ENCODE measurements around the gene SFT2D1. TPM values are rescaled to one million over a fixed set of nuclear protein-coding genes. Genes with fewer than 3 reads are reported as not detected.
"Not testable (repeated sequence)": the region's sequence is repeated elsewhere in the genome, so short reads cannot be mapped to it uniquely, and the experiment has no call there.

The SFT2D1 gene
- 51.4 and 75.4 TPM in 2 replicates for total RNA-seq (2014; rRNA removed; shearing (Covaris generic))
- 103 and 115 TPM in 2 replicates for polyA plus RNA-seq (2016; fragmentation: Nextera tagmentation; extraction: Ambion mirVana)

DNA sequence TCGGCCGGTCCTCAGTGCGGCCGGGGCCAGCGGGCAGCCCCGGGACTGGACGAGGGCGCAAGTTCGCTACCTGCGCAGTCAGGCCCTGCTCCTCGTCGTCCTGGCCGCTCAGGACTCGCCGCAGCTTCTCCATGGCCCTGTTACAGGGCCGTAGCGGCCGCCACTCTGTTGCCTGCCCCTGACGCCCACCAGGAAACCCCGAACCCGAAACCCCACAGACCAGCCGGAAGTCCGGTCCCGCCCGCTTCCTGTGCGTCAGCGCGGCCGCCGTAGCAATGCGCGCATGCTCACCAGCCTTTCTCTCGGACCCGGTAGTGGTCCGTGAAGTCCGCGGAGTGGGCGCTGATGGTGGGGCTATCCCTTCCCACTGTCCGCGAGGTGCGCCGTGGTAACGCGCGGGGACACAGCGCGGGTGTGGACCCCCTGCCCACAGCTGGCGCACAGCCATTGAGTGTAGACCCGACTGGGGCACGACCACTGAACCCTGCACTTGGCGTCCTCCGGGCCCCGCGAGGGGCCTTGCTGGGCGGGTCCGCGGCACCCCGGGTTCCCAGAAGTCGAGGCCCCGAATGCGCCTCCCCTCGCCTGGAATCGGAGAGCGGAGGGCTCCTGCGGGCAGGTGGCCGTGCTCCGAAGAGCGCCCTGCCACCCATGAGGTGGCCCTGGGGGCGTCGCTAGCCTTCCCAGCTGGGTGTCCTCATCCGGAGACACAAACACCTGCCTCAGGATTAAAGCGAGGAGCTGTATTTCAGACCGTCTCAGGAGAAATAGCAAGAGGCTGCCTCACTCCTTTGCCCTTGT is at the start of gene SFT2D1:
SFT2D1 (minus strand) TSS at position 197 of the 801 bp plus-strand sequence; CDS start at position 133, 64 bp downstream.
- no peaks in the 10 kb centered on the region for H3K9me3 ChIP-seq (ENCODE audit: low read depth)
- H3K4me1 ChIP-seq (ENCODE audit: insufficient read depth), result no peaks in the 10 kb centered on the region; the same call in 1 of the 2 replicates
- peak within 1 kb of the TSS; percentile 99 for H3K4me3 ChIP-seq
- peak; percentile 90 for DNase-seq
- H2AFZ ChIP-seq, result peak within 1 kb of the TSS; percentile 94
- no peaks in the 10 kb centered on the region for H3K9me2 ChIP-seq (ENCODE audit: insufficient read depth)
- H3K27me3 ChIP-seq (replicated peaks; ENCODE audit: insufficient read depth), result no peaks in the 10 kb centered on the region
- peak within 1 kb of the TSS; percentile 91 for H3K9ac ChIP-seq
- peak within 1 kb of the TSS; percentile 30 for H3K27ac ChIP-seq
- 1 to 3% methylated on average over 43 to 55 of the region's 73 CpGs for WGBS, 2 experiments (ENCODE audit: low coverage in 1 of 2, low lambda C conversion rate in 2 of 2, missing lambda C conversion rate in 2 of 2)
- peaks cover 49% of the 10 kb centered on the region for H3K79me2 ChIP-seq (ENCODE audit: insufficient read depth)
- peak within 1 kb of the TSS; percentile 82 for H3K4me2 ChIP-seq (ENCODE audit: unreplicated experiment)
- TF ChIP-seq EZH2phosphoT487 (IDR thresholded peaks at IDR 0.05; ENCODE audit: insufficient read depth, low read depth) (no peak), EZH2 (IDR thresholded peaks at IDR 0.05; ENCODE audit: insufficient read depth, poor library complexity, severe bottlenecking) (no peak)
- in situ Hi-C loops (cut with MboI), result no loop called here
- no peaks in the 10 kb centered on the region for H3K36me3 ChIP-seq (ENCODE audit: low read depth)
- H4K20me1 ChIP-seq (ENCODE audit: insufficient read depth), result no peaks in the 10 kb centered on the region
- H3F3A ChIP-seq (ENCODE audit: insufficient read depth), result no peaks in the 10 kb centered on the region

DNA sequence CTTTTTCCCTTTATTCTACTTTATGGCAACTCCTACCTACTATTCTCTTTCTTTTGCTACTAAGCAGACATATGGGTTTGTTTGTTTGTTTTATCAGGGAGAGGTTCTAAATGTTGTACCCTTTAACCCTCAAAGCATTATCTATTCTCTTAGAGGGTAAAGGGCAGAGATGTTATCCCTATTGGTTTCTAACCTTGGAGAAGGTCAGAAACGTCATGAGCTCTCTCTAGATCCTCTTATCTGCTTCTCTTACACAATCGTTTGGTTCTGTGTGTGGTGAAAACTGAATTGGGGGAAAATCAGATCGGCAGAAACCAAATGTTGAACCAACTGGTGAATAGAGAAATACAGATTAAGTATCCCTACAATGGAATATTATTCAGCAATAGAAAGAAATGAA is 46.8 kb upstream of the SFT2D1 start:
- TF ChIP-seq EZH2phosphoT487 (IDR thresholded peaks at IDR 0.05; ENCODE audit: insufficient read depth, low read depth) (no peak), EZH2 (IDR thresholded peaks at IDR 0.05; ENCODE audit: insufficient read depth, poor library complexity, severe bottlenecking) (no peak)
- no peak overlapping the region for H2AFZ ChIP-seq
- H3K27me3 ChIP-seq (replicated peaks; ENCODE audit: insufficient read depth), result peaks cover 11% of the 10 kb centered on the region; the same call in 1 of the 2 replicates
- H3K27ac ChIP-seq, result no peak overlapping the region
- H3K4me2 ChIP-seq (ENCODE audit: unreplicated experiment), result no peak overlapping the region
- no peak overlapping the region for H3K4me3 ChIP-seq
- no peaks in the 10 kb centered on the region for H3K9me3 ChIP-seq (ENCODE audit: low read depth)
- in situ Hi-C loops (cut with MboI), result no loop called here
- H3K4me1 ChIP-seq (ENCODE audit: insufficient read depth), result no peaks in the 10 kb centered on the region
- H4K20me1 ChIP-seq (ENCODE audit: insufficient read depth), result no peaks in the 10 kb centered on the region
- H3K36me3 ChIP-seq (ENCODE audit: low read depth), result no peaks in the 10 kb centered on the region
- no peaks in the 10 kb centered on the region for H3K9me2 ChIP-seq (ENCODE audit: insufficient read depth)
- H3K79me2 ChIP-seq (ENCODE audit: insufficient read depth), result no peaks in the 10 kb centered on the region
- H3K9ac ChIP-seq, result no peak overlapping the region
- DNase-seq, result no peak
- 43 to 50% methylated on average over 3 of the region's 3 CpGs for WGBS, 2 experiments (ENCODE audit: low coverage in 1 of 2, low lambda C conversion rate in 2 of 2, missing lambda C conversion rate in 2 of 2)
- H3F3A ChIP-seq (ENCODE audit: insufficient read depth), result peaks cover 7% of the 10 kb centered on the region

- Histone ChIP-seq H3K9ac (no peak overlapping the region), H2AFZ (no peak overlapping the region), H3K27ac (no peak overlapping the region), H3F3A (ENCODE audit: insufficient read depth) (peaks cover 13% of the 10 kb centered on the region), H3K4me3 (no peak overlapping the region), H3K9me2 (ENCODE audit: insufficient read depth) (no peaks in the 10 kb centered on the region), H3K27me3 (replicated peaks; ENCODE audit: insufficient read depth) (peaks cover 11% of the 10 kb centered on the region; the same call in 1 of the 2 replicates), H3K9me3 (ENCODE audit: low read depth) (no peaks in the 10 kb centered on the region), H3K36me3 (ENCODE audit: low read depth) (no peaks in the 10 kb centered on the region), H3K79me2 (ENCODE audit: insufficient read depth) (no peaks in the 10 kb centered on the region), H3K4me2 (ENCODE audit: unreplicated experiment) (no peak overlapping the region), H3K4me1 (ENCODE audit: insufficient read depth) (no peaks in the 10 kb centered on the region), H4K20me1 (ENCODE audit: insufficient read depth) (no peaks in the 10 kb centered on the region)
- DNase-seq, result no peak
- TF ChIP-seq EZH2 (IDR thresholded peaks at IDR 0.05; ENCODE audit: insufficient read depth, poor library complexity, severe bottlenecking), result no peak
- no peak for TF ChIP-seq EZH2phosphoT487 (IDR thresholded peaks at IDR 0.05; ENCODE audit: insufficient read depth, low read depth)
- in situ Hi-C loops (cut with MboI), result no loop called here
- WGBS, 2 experiments (ENCODE audit: low coverage in 1 of 2, low lambda C conversion rate in 2 of 2, missing lambda C conversion rate in 2 of 2), result 77 to 78% methylated on average over 13 of the region's 13 CpGs
Observed at GRCh38 chr6:166388290-166389004, 46.1 kb upstream of the SFT2D1 start.

DNA sequence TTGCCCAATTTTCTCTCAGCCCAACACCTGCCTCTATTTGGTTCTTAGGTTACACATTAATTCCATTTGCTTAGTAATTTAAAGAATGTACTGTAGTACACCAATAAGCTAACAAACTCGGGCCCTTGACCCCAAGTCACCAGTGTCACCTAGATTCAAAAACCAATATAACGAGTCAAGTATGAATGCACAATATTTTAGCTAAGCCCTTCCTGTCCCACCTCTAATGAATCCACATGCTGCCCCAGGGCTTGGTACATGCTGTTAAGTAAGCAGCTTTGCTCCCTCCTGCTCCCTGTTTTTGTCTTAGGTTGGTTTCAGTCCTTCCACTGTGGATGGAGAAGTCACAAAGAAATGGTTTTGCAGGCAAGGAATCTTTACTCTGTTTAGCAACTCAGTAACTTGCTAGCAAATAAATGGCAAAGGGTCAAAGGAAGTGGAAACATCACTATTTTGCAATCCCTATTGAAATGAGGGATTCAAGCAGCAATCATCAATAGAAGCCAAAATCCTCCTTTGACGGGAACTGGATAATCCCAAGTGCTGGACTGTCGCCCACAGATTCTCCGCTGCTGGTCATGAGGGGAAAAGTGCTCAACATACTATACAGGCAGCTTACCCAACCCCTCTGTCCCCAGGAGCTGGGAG is 45.4 kb upstream of the SFT2D1 start:
- H3K9me3 ChIP-seq (ENCODE audit: low read depth), result no peaks in the 10 kb centered on the region
- in situ Hi-C loops (cut with MboI), result no loop called here

GRCh38 chr6:166387098-166387497 is 44.8 kb upstream of the SFT2D1 start:
- H3K9me3 ChIP-seq (ENCODE audit: low read depth); DNase-seq; H3K4me1 ChIP-seq (ENCODE audit: insufficient read depth); H3K4me3 ChIP-seq; H3K4me2 ChIP-seq (ENCODE audit: unreplicated experiment); H3K9me2 ChIP-seq (ENCODE audit: insufficient read depth); H3K79me2 ChIP-seq (ENCODE audit: insufficient read depth); H3K27me3 ChIP-seq (replicated peaks; ENCODE audit: insufficient read depth); H2AFZ ChIP-seq; in situ Hi-C loops (cut with MboI); H3K27ac ChIP-seq; H3K36me3 ChIP-seq (ENCODE audit: low read depth); H3K9ac ChIP-seq; H4K20me1 ChIP-seq (ENCODE audit: insufficient read depth): not testable (repeated sequence)
- WGBS, 2 experiments (ENCODE audit: low coverage in 1 of 2, low lambda C conversion rate in 2 of 2, missing lambda C conversion rate in 2 of 2), result 90 to 94% methylated on average over 8 to 9 of the region's 9 CpGs
- peaks cover 13% of the 10 kb centered on the region for H3F3A ChIP-seq (ENCODE audit: insufficient read depth)

More for the DNA sequence above, 45.4 kb upstream of the SFT2D1 start:
- no peak overlapping the region for H3K4me2 ChIP-seq (ENCODE audit: unreplicated experiment)
- no peak overlapping the region for H3K27ac ChIP-seq
- H2AFZ ChIP-seq, result no peak overlapping the region
- no peak overlapping the region for H3K4me3 ChIP-seq
- DNase-seq, result no peak
- WGBS, 2 experiments (ENCODE audit: low coverage in 1 of 2, low lambda C conversion rate in 2 of 2, missing lambda C conversion rate in 2 of 2), result 68 to 71% methylated on average over 5 of the region's 5 CpGs
- TF ChIP-seq EZH2 (IDR thresholded peaks at IDR 0.05; ENCODE audit: insufficient read depth, poor library complexity, severe bottlenecking) (no peak), EZH2phosphoT487 (IDR thresholded peaks at IDR 0.05; ENCODE audit: insufficient read depth, low read depth) (no peak)
- no peaks in the 10 kb centered on the region for H3K36me3 ChIP-seq (ENCODE audit: low read depth)
- no peaks in the 10 kb centered on the region for H3K4me1 ChIP-seq (ENCODE audit: insufficient read depth)
- peaks cover 13% of the 10 kb centered on the region for H3F3A ChIP-seq (ENCODE audit: insufficient read depth)
- H3K79me2 ChIP-seq (ENCODE audit: insufficient read depth), result no peaks in the 10 kb centered on the region
- H4K20me1 ChIP-seq (ENCODE audit: insufficient read depth), result no peaks in the 10 kb centered on the region
- H3K9ac ChIP-seq, result no peak overlapping the region
- peaks cover 11% of the 10 kb centered on the region; the same call in 1 of the 2 replicates for H3K27me3 ChIP-seq (replicated peaks; ENCODE audit: insufficient read depth)
- H3K9me2 ChIP-seq (ENCODE audit: insufficient read depth), result no peaks in the 10 kb centered on the region
